ENCODE results near the gene WDR7.

Gene WDR7

GRCh38 chr18:57077786-57078552, 426.8 kb downstream of the WDR7 start:
- TF ChIP-seq CTCF (conservative IDR thresholded peaks at IDR 0.05) = no peak

GRCh38 chr18:57078614-57079013, 427.5 kb downstream of the WDR7 start:
- no peak overlapping the region for H3K27ac ChIP-seq
- TF ChIP-seq CTCF (conservative IDR thresholded peaks at IDR 0.05) = no peak

More at GRCh38 chr18:57077786-57078552, 426.8 kb downstream of the WDR7 start:
- no peak overlapping the region for H3K27ac ChIP-seq

GRCh38 chr18:57080479-57080878, 429.3 kb downstream of the WDR7 start:
- H3K27ac ChIP-seq = no peak overlapping the region
- TF ChIP-seq CTCF (conservative IDR thresholded peaks at IDR 0.05) = no peak

- no peak for TF ChIP-seq CTCF (conservative IDR thresholded peaks at IDR 0.05)
Observed at GRCh38 chr18:57081899-57082298, 430.7 kb downstream of the WDR7 start.

GRCh38 chr18:57083485-57083884, 432.3 kb downstream of the WDR7 start:
- H3K27ac ChIP-seq = no peak overlapping the region
- no peak for TF ChIP-seq CTCF (conservative IDR thresholded peaks at IDR 0.05)

More at GRCh38 chr18:57081899-57082298, 430.7 kb downstream of the WDR7 start:
- H3K27ac ChIP-seq = no peak overlapping the region

GRCh38 chr18:57084331-57085271, 433.4 kb downstream of the WDR7 start:
- no peak overlapping the region for H3K27ac ChIP-seq
- no peak for TF ChIP-seq CTCF (conservative IDR thresholded peaks at IDR 0.05)

- TF ChIP-seq CTCF (conservative IDR thresholded peaks at IDR 0.05) = no peak
Observed at GRCh38 chr18:57085371-57085770, 434.2 kb downstream of the WDR7 start.

More at GRCh38 chr18:57085371-57085770, 434.2 kb downstream of the WDR7 start:
- no peak overlapping the region for H3K27ac ChIP-seq

Data from VCaP (cell line).